Stimulated activated CD8-positive, alpha-beta memory T cell treated with anti-CD3 and anti-CD28 coated beads, Interleukin-15, amount 100 ng/mL, for 48 hours (primary cell): ENCODE data around the gene TOMM22.

Source experiments
- DNase-seq, 2 donors: peaks; one replicate each; pipeline ENCODE4 v3.0.0-alpha.2; 2020; ENCODE audit warnings: low read depth in 2 of 2

TOMM22 gene

DNA sequence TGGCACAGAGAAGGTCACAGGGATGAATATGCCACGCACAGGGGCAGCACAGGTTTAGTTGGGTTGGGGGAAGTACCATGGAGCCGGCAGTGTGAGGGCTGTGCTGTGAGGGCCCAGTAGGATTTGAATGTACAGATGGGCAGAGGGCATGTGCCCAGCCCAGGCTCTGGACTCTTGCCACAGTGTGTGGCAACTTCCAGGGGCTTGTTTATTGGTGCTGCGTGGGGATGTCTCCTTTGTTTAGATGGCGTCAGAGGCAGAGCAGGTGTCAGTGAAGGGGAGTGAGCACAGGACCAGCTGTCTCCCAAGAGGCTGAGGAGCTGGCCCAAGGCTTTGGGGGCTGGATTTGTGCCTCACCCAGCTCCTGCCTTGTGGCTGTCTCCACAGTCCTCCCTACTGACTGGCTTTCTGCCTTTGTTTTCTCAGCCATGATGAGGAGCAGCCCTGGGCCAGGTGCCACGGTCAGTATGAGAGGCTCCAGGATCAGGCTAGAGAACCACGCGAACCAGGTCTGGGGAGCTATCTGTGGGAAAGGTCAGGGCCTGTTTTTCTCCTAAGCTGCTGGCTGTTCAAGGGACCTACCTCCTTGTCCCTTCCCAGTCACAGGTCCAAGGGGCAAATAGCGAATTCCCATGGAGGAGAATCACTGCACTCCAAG lies 52.1 kb downstream of the TOMM22 start:
- no peak for DNase-seq

DNA sequence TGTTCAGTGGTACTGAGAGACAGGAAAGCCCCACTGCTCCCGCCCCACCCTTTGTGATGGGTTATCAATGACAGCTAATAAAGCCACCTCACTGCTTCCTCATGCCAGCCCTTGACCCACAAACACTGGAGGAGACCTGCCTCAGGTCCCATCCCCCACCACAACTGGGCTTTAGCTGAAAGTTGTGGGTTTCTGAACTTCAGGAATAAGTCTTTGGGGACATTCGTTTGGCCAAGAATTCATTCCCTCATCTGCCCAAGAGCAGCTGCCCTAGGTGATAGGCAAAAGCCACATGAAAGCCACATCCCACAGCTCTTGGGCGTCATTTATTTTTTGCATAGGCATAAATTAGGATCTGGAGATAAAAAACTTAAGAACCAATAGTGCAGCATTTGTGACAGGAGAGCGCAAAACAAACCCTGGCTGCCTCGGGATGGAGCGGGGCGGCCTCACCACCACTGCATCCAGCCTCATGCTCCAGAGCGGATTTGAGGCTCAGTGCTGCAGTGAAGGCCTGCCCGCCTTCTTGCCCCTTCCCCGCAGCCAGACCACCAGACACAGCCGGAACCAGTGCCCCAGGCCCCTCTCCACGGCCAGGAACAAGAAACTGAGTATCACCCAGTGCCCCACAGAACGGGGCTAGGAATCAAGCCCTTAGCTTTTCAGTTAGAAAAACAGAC lies 52.8 kb downstream of the TOMM22 start:
- no peak for DNase-seq
